ENCODE data around the gene COL5A2.
A peak's percentile ranks its signal among the peaks of the same experiment; 100 is the strongest.

The COL5A2 gene

GRCh38 chr2:189178054-189178453, 1.5 kb downstream of the COL5A2 start:
- Histone ChIP-seq H3K4me1 (ENCODE audit: control insufficient read depth, low read depth, low read length) (peaks cover 23% of the 10 kb centered on the region), H3K36me3 (ENCODE audit: control insufficient read depth, low read depth, low read length) (no peaks in the 10 kb centered on the region), H3K9ac (ENCODE audit: low read length) (no peak overlapping the region), H3K9me3 (ENCODE audit: control insufficient read depth, low read depth, low read length) (no peaks in the 10 kb centered on the region), H3K4me3 (ENCODE audit: low read length) (peak overlapping the region; percentile 72), H3K27me3 (ENCODE audit: control insufficient read depth, insufficient read depth, low read length) (no peaks in the 10 kb centered on the region), H3K27ac (ENCODE audit: low read length) (no peak overlapping the region)

GRCh38 chr2:189177251-189177840, 2.2 kb downstream of the COL5A2 start:
- no peak overlapping the region for H3K4me3 ChIP-seq (ENCODE audit: low read length)
- peaks cover 23% of the 10 kb centered on the region for H3K4me1 ChIP-seq (ENCODE audit: control insufficient read depth, low read depth, low read length)
- H3K27ac ChIP-seq (ENCODE audit: low read length), result no peak overlapping the region
- no peaks in the 10 kb centered on the region for H3K36me3 ChIP-seq (ENCODE audit: control insufficient read depth, low read depth, low read length)
- H3K9me3 ChIP-seq (ENCODE audit: control insufficient read depth, low read depth, low read length), result no peaks in the 10 kb centered on the region
- H3K9ac ChIP-seq (ENCODE audit: low read length), result no peak overlapping the region
- no peaks in the 10 kb centered on the region for H3K27me3 ChIP-seq (ENCODE audit: control insufficient read depth, insufficient read depth, low read length)

GRCh38 chr2:189176516-189176915, 3.0 kb downstream of the COL5A2 start:
- Histone ChIP-seq H3K9ac (ENCODE audit: low read length) (no peak overlapping the region), H3K27me3 (ENCODE audit: control insufficient read depth, insufficient read depth, low read length) (no peaks in the 10 kb centered on the region), H3K27ac (ENCODE audit: low read length) (no peak overlapping the region), H3K9me3 (ENCODE audit: control insufficient read depth, low read depth, low read length) (no peaks in the 10 kb centered on the region), H3K4me3 (ENCODE audit: low read length) (no peak overlapping the region), H3K4me1 (ENCODE audit: control insufficient read depth, low read depth, low read length) (peaks cover 23% of the 10 kb centered on the region), H3K36me3 (ENCODE audit: control insufficient read depth, low read depth, low read length) (no peaks in the 10 kb centered on the region)

- H3K4me3 ChIP-seq (ENCODE audit: low read length), result no peak overlapping the region
- H3K27ac ChIP-seq (ENCODE audit: low read length), result no peak overlapping the region
- no peak overlapping the region for H3K9ac ChIP-seq (ENCODE audit: low read length)
Measured at GRCh38 chr2:189175869-189176433, 3.6 kb downstream of the COL5A2 start.

GRCh38 chr2:189171956-189172609, 7.5 kb downstream of the COL5A2 start:
- Histone ChIP-seq H3K4me1 (ENCODE audit: control insufficient read depth, low read depth, low read length) (no peaks in the 10 kb centered on the region), H3K9ac (ENCODE audit: low read length) (no peak overlapping the region), H3K9me3 (ENCODE audit: control insufficient read depth, low read depth, low read length) (no peaks in the 10 kb centered on the region), H3K27ac (ENCODE audit: low read length) (no peak overlapping the region), H3K4me3 (ENCODE audit: low read length) (no peak overlapping the region), H3K36me3 (ENCODE audit: control insufficient read depth, low read depth, low read length) (no peaks in the 10 kb centered on the region), H3K27me3 (ENCODE audit: control insufficient read depth, insufficient read depth, low read length) (no peaks in the 10 kb centered on the region)

More at GRCh38 chr2:189175869-189176433, 3.6 kb downstream of the COL5A2 start:
- H3K27me3 ChIP-seq (ENCODE audit: control insufficient read depth, insufficient read depth, low read length), result no peaks in the 10 kb centered on the region
- H3K4me1 ChIP-seq (ENCODE audit: control insufficient read depth, low read depth, low read length), result peaks cover 23% of the 10 kb centered on the region
- no peaks in the 10 kb centered on the region for H3K36me3 ChIP-seq (ENCODE audit: control insufficient read depth, low read depth, low read length)
- no peaks in the 10 kb centered on the region for H3K9me3 ChIP-seq (ENCODE audit: control insufficient read depth, low read depth, low read length)

GRCh38 chr2:189168856-189169499, 10.6 kb downstream of the COL5A2 start:
- Histone ChIP-seq H3K9me3 (ENCODE audit: control insufficient read depth, low read depth, low read length) (no peaks in the 10 kb centered on the region), H3K4me3 (ENCODE audit: low read length) (no peak overlapping the region), H3K4me1 (ENCODE audit: control insufficient read depth, low read depth, low read length) (peaks cover 2% of the 10 kb centered on the region), H3K27ac (ENCODE audit: low read length) (no peak overlapping the region), H3K27me3 (ENCODE audit: control insufficient read depth, insufficient read depth, low read length) (no peaks in the 10 kb centered on the region), H3K9ac (ENCODE audit: low read length) (no peak overlapping the region), H3K36me3 (ENCODE audit: control insufficient read depth, low read depth, low read length) (no peaks in the 10 kb centered on the region)

- no peak overlapping the region for H3K27ac ChIP-seq (ENCODE audit: low read length)
- no peaks in the 10 kb centered on the region for H3K27me3 ChIP-seq (ENCODE audit: control insufficient read depth, insufficient read depth, low read length)
- no peak overlapping the region for H3K9ac ChIP-seq (ENCODE audit: low read length)
- no peak overlapping the region for H3K4me3 ChIP-seq (ENCODE audit: low read length)
- H3K9me3 ChIP-seq (ENCODE audit: control insufficient read depth, low read depth, low read length), result no peaks in the 10 kb centered on the region
- no peaks in the 10 kb centered on the region for H3K36me3 ChIP-seq (ENCODE audit: control insufficient read depth, low read depth, low read length)
- peaks cover 18% of the 10 kb centered on the region for H3K4me1 ChIP-seq (ENCODE audit: control insufficient read depth, low read depth, low read length)
Measured at GRCh38 chr2:189165656-189166380, 13.7 kb downstream of the COL5A2 start.

- Histone ChIP-seq H3K27me3 (ENCODE audit: control insufficient read depth, insufficient read depth, low read length) (no peaks in the 10 kb centered on the region), H3K4me3 (ENCODE audit: low read length) (no peak overlapping the region), H3K27ac (ENCODE audit: low read length) (no peak overlapping the region), H3K9me3 (ENCODE audit: control insufficient read depth, low read depth, low read length) (no peaks in the 10 kb centered on the region), H3K36me3 (ENCODE audit: control insufficient read depth, low read depth, low read length) (no peaks in the 10 kb centered on the region), H3K4me1 (ENCODE audit: control insufficient read depth, low read depth, low read length) (peaks cover 18% of the 10 kb centered on the region), H3K9ac (ENCODE audit: low read length) (no peak overlapping the region)
Measured at GRCh38 chr2:189164746-189165145, 14.8 kb downstream of the COL5A2 start.

GRCh38 chr2:189163889-189164288, 15.7 kb downstream of the COL5A2 start:
- no peaks in the 10 kb centered on the region for H3K27me3 ChIP-seq (ENCODE audit: control insufficient read depth, insufficient read depth, low read length)
- H3K27ac ChIP-seq (ENCODE audit: low read length), result no peak overlapping the region
- H3K36me3 ChIP-seq (ENCODE audit: control insufficient read depth, low read depth, low read length), result no peaks in the 10 kb centered on the region
- no peaks in the 10 kb centered on the region for H3K9me3 ChIP-seq (ENCODE audit: control insufficient read depth, low read depth, low read length)
- peaks cover 18% of the 10 kb centered on the region for H3K4me1 ChIP-seq (ENCODE audit: control insufficient read depth, low read depth, low read length)
- H3K9ac ChIP-seq (ENCODE audit: low read length), result no peak overlapping the region
- no peak overlapping the region for H3K4me3 ChIP-seq (ENCODE audit: low read length)

GRCh38 chr2:189162566-189162965, 17.0 kb downstream of the COL5A2 start:
- Histone ChIP-seq H3K27me3 (ENCODE audit: control insufficient read depth, insufficient read depth, low read length) (no peaks in the 10 kb centered on the region), H3K9me3 (ENCODE audit: control insufficient read depth, low read depth, low read length) (no peaks in the 10 kb centered on the region), H3K4me1 (ENCODE audit: control insufficient read depth, low read depth, low read length) (peaks cover 18% of the 10 kb centered on the region), H3K9ac (ENCODE audit: low read length) (no peak overlapping the region), H3K4me3 (ENCODE audit: low read length) (no peak overlapping the region), H3K36me3 (ENCODE audit: control insufficient read depth, low read depth, low read length) (no peaks in the 10 kb centered on the region), H3K27ac (ENCODE audit: low read length) (no peak overlapping the region)

- no peak overlapping the region for H3K9ac ChIP-seq (ENCODE audit: low read length)
- H3K27ac ChIP-seq (ENCODE audit: low read length), result no peak overlapping the region
- H3K27me3 ChIP-seq (ENCODE audit: control insufficient read depth, insufficient read depth, low read length), result no peaks in the 10 kb centered on the region
- H3K4me1 ChIP-seq (ENCODE audit: control insufficient read depth, low read depth, low read length), result peaks cover 18% of the 10 kb centered on the region
- H3K9me3 ChIP-seq (ENCODE audit: control insufficient read depth, low read depth, low read length), result no peaks in the 10 kb centered on the region
- H3K4me3 ChIP-seq (ENCODE audit: low read length), result no peak overlapping the region
- H3K36me3 ChIP-seq (ENCODE audit: control insufficient read depth, low read depth, low read length), result no peaks in the 10 kb centered on the region
Measured at GRCh38 chr2:189161894-189162293, 17.7 kb downstream of the COL5A2 start.
